A172 (cell line): Measurements from ENCODE around the gene PDE7B. TPM values are rescaled to one million over a fixed set of nuclear protein-coding genes. Genes with fewer than 3 reads are reported as not detected.
A peak's percentile ranks its signal among the peaks of the same experiment; 100 is the strongest.

Experiments
- DNase-seq: peaks from one replicate; pipeline ENCODE4 v3.0.0-alpha.2; 2015; ENCODE audit warnings: low spot score
- total RNA-seq: library from RNA; depleted of rRNA; stranded (reverse); fragments of >200 nt; shearing (Covaris generic); gene quantifications from 2 replicates; pipeline ENCODE4 v1.2.3, GENCODE V29; 2014

The PDE7B gene
- total RNA-seq, 1 experiment from 2014 or later: 0.05 TPM

- no peak for DNase-seq
Observed at GRCh38 chr6:135983718-135984343, 132.3 kb downstream of the PDE7B start.

DNA sequence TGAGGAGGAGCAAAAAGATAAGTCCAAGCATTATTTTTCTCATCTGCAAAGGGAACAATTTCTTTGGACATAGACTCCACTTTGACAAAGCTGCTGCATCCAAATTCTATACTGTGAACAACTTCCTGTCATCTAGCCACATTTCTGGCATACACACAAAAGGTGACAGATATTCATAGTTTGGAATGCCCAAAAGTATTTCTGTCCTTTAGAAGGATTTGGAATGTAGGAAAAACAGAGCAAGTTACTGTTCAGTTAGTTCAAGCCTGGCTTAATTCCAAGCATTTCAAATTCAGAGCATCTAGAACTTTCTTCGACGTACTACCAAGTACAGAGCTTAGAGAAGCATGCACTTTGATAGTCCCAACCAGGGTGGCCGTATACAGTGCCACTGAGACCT is 134.0 kb downstream of the PDE7B start:
- no peak for DNase-seq

GRCh38 chr6:135987226-135987625 is 135.7 kb downstream of the PDE7B start:
- no peak for DNase-seq

DNA sequence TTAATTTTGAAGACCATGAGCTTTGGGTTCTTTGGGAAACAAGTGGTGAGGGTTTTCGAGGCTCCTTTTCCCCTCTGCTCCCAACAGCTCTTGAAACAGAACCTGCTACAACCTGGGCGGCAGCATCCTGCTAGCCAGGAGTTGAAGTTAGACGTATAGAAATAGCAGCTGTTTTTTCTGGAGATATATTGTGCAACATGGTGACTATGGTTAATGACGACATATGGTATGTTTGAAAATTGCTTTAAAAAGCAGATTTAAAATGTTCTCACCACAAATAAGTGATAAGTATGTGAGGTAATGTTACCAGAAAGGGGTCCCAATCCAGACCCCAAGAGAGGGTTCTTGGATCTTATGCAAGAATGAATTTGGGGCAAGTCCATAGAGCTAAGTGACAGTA is 138.9 kb downstream of the PDE7B start:
- DNase-seq: no peak

DNA sequence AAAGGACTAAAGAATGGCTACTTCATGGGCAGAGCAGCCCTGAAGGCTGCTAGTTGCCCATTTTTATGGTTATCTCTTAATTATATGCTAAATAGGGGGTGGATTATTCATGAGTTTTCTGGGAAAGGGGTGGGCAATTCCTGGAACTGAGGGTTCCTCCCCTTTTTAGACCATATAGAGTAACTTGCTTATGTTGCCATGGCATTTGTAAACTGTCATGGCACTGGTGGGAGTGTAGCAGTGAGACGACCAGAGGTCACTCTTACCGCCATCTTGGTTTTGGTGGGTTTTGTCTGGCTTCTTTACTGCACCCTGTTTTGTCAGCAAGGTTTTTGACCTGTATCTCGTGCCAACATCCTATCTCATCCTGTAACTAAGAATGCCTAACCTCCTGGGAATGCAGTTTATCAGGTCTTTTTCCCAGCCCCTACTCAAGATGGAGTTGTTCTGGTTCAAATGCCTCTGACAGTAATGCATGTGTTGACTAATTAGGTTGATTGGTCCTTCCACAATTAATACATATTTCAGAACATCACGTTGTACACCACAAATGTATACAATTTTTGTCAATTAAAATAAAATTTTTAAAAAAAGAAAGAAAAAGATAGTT is 139.5 kb downstream of the PDE7B start:
- no peak for DNase-seq

GRCh38 chr6:135992739-135993138 is 141.2 kb downstream of the PDE7B start:
- DNase-seq: no peak

DNA sequence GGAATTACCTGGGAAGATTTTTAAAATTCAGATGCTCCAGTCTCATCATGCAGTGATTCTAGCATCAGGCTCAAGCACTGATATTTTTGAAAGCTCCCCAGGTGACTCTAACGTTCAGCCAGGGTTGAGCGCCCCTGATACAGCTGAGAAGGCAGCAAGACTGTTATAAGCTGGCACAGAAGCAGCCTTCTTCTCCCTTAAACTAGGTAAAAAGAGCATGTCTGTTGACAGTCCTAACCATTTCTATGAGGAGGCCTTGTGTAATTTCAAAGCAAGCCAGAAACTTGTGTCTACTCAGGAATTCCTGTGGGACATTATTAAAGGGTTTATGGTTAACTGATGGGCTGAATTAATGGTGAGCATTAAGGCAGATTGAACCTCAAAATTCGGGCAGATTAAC is 141.9 kb downstream of the PDE7B start:
- DNase-seq: no peak

DNA sequence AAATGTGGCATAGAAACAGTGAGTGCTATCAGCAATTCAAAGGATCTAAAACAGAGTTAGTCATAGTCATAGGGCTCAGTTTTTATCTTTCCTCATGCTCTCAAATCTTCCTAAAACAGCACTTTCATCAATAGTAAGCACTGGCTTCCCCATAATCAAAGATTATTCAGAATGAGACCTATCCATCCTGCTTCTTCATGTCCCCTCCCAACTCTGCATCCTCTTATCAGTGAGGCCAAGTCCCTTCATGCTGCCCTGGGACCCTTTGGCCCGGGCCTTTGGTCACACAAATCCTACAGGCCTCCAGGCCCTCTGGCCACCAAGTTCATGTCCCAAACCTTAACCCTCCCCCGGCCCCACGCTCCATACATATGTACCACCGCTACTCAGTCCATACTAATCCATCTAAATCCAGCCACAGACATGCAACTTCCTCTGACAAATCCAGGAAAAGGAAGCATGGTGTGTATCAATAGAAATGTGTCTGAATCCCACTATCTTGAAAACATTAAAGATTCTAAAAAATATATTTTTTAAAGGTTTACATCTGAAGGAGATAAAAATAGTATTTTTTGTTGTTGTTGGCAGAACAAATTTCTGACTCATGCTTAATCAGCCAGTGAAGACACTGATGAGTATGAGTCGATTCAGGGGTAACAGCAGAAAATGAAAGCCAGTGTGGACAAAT is 143.5 kb downstream of the PDE7B start:
- DNase-seq: peak; percentile 67

DNA sequence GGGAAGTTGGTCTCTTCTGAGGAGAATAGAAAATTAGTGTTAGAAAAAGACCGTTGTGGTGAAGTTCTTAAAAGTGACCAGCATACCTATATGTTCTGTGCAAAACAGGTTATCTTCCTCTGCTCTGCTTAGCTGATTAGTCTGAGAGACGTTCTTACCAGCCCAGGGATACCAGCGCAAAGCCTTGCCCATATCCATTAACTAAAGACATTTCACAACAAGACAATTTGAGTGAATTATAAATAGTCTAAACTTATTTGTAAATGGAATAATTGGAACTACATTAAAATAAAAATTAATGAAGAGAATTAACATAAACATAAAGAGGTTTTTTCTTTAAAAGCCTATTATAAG is 144.0 kb downstream of the PDE7B start:
- DNase-seq: no peak

DNA sequence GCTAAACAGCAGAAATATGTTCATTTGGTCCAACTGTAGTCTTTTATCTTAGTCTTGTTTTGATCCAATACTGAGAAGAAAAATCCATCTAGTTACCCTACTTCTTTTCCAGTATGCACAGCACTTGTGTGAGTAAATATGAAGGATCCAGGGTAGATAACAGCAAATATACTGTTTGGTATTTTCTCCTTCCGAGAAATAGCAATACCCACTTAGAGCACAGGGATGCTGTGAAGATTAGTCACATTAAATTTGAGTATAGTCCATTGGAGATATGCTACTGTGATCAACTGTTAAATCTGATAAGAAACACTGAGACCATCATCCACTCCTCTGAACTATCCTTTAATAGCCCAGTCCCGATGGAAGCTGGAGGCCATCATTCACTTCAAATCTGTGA is 145.2 kb downstream of the PDE7B start:
- no peak for DNase-seq

DNA sequence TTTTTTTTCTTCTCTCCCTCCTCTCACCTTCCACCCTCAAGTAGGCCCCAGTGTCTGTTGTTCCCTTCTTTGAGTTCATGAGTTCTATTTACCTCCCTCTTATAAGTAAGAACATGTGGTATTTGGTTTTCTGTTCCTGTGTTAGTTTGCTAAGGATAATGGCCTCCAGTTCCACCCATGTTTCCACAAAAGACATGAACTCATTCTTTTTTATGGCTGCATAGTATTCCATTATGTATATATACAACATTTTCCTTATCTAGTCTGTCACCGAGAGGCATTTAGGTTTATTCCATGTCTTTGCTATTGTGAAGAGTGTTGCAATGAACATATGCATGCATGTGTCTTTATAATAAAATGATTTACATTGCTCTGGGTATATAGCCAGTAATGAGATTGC is 147.9 kb downstream of the PDE7B start:
- DNase-seq: no peak

DNA sequence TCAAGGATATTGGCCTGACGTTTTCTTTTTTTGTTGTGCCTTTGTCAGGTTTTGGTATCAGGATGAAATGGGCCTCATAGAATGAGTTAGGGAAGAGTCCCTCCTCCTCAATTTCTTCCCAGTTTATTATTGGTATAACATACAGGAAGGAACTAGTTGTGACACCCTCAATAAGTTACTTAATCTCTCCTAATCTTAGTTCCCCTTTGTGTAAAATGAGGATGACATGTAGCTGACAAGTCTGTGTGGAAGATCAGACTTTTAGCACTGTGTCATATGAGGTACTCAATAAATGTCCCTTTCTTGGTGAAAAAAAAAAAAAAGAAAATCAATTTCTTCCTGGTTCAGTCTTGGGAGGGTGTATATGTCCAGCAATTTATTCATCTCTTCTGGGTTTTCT is 155.8 kb downstream of the PDE7B start:
- no peak for DNase-seq

GRCh38 chr6:136011475-136011874 is 160.0 kb downstream of the PDE7B start:
- DNase-seq: no peak

- DNase-seq: peak; percentile 47
Observed at GRCh38 chr6:136012198-136012887, 160.8 kb downstream of the PDE7B start.

DNA sequence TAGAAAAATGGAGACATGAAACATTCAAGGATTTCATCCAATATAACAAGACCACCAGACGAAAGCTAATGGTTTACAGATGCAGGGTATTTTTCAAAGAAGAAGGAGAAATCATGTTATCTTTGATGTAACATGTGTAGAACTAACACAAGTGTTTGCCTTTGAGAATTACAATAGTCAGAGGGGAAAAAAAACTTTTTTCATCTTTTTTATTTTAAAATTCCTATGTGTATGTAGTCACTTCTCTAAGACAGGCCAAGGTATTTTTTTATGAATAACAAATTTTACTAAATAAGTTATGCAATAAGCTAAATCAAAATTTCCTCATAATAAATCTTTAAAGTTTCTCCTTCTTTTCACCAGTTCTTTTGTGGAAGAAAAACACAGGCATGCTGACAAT is 161.4 kb downstream of the PDE7B start:
- DNase-seq: no peak

DNA sequence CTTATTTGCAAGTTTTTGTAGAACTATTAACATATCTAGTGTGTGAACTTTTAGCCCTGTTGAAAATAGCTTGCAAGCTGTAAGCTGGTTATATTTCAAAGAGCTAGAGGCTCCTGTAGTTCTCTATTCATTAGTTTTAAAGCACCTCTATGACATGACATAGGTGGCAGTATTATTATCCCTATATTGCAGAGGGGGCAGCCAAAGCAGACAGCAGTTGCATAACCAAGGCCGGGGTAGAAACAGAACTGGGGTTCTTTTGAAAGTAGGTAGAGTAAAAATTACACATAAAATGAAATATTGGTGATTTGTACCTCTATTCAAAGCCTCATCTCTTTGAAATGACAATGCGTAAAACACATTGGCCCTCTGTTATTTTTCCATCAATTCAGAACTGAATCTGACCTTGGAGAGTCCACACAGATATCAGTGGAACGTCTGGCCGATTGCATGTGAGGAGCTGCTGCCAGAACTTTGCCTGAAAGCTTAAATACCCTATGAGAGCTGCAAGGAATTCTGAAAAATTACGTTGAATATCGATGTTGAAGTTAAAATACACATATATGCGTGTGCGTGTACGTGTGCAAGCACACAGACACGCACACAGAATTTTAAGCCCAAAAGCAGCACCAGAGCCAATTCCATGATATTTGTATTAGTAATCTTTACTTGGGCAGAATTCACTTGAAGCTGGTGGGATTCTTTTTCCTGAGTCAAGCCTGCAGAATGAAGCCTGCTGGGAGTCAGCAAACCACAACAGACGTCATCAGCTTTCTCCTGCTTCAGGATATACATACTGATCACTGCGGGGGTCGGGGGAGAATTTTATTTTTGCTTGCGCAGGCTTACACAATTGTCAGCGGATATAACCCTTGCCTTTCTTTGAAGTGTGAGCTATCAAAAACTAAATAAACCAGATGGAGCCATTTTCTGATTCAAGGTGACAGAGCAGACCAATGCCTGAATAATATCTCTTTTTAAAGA is 163.2 kb downstream of the PDE7B start:
- peak; percentile 91 for DNase-seq

DNA sequence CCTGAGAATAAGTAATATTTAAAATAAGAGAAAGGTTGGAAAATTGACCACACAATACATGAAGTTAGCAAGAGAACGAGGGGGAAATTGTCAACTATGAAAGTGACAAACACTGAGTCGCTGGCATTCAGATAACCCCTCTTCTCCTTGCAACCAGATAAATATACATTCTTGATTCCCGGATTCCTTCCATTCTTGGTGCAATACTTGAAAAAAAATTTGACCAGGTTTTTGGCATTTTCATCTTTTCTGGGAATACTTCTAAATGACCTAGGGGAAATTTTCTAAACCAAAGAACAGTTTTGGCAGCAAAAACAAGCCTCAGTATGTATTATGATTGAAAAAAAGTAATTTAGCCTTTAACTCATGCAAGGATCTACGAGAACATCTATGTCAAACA is 164.0 kb downstream of the PDE7B start:
- no peak for DNase-seq

GRCh38 chr6:136016228-136017225 is 165.0 kb downstream of the PDE7B start:
- no peak for DNase-seq

DNA sequence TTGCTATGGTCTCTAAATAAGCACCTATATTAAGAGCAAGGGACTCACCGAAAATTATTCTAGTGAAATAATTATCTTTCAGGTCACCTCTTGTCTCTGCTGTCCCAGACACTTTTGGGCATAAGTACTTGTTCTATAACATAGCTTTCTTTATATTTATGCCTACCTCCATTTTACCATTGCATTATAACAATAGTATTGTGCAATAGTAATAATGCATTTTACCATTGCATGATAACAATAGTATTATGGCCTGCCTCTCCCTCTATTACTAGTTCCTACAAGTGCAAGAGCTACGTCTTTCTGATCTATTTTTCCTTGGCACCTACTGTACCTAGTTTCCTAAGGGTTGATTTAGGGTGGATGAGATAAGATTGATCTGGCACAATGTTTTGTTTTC is 169.2 kb downstream of the PDE7B start:
- DNase-seq: no peak

- no peak for DNase-seq
Observed at GRCh38 chr6:136022224-136022874, 170.8 kb downstream of the PDE7B start.
